Anterior cingulate cortex (tissue), 58 donors: ENCODE measurements around the gene PNPLA7.

Experiments
- DNase-seq, 58 donors: peaks; one replicate each; lab custom pipeline; 2025; lab: John Stamatoyannopoulos, UW

PNPLA7 gene

DNA sequence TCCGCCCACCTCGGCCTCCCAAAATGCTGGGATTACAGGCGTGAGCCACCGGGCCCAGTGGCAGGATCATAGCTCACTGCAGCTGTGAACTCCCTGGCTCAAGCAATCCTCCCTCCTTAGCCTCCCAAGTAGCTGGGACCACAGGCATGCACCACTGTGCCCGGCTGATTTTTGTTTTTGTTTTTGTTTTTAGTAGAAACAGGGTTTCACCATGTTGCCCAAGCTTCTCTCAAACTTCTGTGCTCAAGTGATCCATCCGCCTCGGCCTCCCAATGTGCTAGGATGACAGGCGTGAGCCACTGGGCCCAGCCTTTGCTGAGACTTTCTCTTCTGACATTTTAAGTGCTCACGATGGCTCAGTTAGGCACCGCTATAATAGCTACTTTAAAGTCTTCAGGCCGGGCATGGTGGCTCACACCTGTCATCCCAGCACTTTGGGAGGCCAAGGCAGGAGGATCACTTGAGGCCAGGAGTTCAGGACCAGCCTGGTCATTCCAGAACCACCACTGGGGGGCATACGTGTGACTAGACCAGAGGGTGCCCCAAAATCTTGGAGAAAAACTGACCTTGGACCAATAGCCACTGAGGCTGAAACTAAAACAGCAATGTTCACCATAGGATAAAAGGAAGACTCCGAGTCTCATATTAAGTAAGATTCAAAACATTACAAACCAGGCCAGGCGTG, 106.0 kb downstream of the PNPLA7 start:
- no peak for DNase-seq

DNA sequence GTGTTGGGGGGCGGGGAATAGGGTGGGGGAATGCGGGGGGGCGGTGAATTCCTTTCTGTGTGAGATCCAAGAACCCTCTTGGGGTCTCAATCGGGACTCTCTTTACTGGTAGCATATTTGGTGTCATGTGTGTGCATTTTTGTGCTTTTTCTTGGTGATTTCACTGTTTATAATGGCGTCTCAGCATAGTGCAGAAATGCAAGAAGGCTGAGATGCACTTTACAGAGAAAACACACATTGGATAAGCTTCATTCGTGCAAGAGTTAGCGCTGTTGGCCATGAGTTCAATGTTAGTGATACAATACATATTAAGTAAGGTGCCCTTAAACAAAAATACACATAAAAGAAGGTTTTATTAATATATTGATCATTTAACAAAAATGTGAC, 108.3 kb downstream of the PNPLA7 start:
- no peak for DNase-seq

GRCh38 chr9:137441289-137441934, 108.8 kb downstream of the PNPLA7 start, which contains the start of gene ENTPD8:
Gene ENTPD8, minus strand, starts transcription at chr9:137441357. Its CDS starts 3,072 bp downstream, at chr9:137438285.
- no peak for DNase-seq

DNA sequence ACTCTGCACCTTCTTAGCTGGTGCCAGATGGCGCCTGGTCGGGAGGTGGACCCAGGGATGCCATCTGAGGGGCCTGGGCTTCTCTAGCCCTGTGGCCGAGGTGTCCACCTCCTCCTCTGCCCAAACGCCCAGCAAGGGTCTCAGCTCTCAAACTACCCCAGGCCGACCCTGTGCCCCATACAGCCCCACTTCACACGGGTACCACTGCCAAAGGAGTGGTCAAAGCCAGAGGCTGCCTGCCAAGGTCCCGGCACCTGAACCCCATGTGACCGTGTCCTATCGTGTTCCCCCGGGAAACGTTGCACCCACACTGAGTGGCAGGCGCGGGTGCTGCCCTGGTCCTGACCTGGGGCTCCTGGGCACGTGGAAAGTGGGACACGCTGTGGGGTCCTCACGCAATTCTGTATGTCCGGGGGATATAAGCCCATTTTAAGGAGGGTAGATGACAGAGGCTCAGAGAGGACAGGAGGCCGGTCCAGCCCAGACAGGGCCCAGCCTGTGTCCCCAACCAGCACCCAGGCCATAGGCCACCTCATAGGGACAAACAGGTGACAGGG, 111.0 kb downstream of the PNPLA7 start:
- no peak for DNase-seq

DNA sequence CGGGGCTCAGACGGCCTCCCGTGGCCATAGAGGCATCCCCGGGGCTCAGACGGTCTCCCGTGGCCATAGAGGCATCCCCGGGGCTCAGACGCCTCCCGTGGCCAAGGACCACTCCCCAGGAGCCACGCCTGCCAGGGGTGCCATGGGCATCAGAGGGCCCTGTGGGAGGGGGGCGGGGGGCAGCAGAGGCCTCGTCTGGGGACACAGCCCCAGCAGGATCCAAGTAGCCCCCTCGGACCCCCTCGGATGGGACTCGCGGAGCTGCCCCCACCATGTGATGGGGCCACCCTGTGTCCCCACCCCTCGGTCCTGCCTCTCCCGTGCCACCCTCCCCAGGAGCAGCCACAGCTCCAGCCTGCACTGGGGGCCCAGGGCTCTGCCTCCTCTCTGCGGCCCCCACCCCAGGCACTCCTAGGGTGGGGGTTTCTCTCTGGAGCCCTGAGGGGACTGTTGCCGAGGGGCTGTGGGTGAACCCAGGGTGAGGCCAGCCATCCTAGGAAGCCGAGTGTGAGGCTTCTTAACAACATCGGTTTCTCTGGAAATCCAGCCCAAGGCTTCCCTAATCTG, 111.5 kb downstream of the PNPLA7 start:
- DNase-seq: no peak

DNA sequence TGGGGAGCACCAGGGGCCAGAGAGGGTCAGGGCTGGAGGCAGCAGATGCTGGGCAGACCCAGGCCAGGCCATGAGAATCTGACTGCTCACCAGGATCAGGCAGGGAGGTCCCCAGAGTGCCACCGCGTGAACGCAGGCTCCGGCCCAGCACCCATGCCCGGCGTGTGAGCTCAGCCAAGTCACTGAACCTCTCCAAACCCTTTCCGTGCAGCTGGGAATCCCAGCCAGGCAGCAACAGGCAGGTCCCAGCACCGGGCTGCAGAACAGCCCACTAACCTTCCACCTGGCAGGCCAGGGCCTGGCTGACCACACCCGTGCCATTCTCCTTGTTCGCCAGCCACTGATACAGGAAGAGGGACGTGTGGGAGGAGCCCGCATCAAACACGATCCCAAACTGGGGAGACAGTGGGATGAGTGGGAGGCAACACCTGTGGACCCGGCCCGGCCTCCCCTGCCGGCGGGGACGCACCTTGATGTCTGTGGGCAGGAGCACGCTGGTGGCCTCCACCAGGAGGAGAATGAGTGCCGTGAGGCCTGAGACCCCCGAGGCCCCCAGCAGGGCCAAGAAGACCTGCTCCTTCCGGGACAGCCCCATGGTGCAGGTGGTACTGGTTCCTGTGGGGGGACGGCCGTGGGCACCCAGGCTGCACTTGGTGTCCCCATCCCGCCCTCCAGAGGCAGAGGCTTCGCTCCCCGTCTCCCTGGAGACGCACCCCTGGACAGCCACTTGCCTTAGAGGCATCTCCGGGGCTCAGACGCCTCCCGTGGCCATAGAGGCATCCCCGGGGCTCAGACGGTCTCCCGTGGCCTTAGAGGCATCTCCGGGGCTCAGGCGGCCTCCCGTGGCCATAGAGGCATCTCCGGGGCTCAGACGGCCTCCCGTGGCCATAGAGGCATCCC, 112.3 kb downstream of the PNPLA7 start:
- no peak for DNase-seq

- DNase-seq: no peak
Measured at GRCh38 chr9:137436761-137437600, 113.2 kb downstream of the PNPLA7 start.

- no peak for DNase-seq
Measured at GRCh38 chr9:137435980-137436760, 114.0 kb downstream of the PNPLA7 start.

GRCh38 chr9:137435381-137435891, 114.8 kb downstream of the PNPLA7 start:
- no peak for DNase-seq

GRCh38 chr9:137434498-137435380, 115.5 kb downstream of the PNPLA7 start:
- no peak for DNase-seq

GRCh38 chr9:137433916-137434431, 116.2 kb downstream of the PNPLA7 start:
- DNase-seq: no peak

GRCh38 chr9:137433349-137433915, 116.8 kb downstream of the PNPLA7 start:
- no peak for DNase-seq

DNA sequence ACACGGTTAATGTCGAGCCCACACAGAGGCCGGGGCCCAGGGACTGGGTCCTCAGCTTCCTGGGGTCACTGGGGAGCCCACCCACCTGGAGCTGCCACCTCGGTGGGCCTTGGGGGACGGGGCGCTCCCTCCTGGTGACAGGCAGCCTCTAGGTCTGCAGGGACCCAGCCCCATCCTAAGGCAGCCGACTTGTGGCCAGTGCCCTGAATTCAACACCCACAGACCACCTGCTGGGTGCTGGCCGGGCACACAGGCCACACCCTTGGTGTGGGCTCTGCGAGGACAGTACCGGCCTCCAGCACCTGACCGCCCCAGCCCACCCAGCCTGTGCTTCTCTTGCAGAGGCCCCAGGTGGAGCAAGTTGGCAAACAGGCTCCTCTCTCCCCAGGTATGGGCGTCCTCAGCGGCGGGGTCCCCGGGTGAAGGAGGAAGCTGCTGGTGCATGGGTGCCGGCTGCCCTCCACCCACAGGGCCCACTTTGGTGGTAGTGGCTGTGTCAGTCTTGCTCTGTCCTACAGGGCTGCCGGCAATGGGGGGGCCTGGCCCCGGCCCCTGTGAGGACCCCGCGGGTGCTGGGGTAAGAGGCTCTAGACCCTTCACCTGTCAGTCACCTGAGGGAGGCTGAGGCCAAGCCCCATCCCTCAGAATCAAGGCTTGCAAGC, 117.4 kb downstream of the PNPLA7 start:
- DNase-seq: no peak

GRCh38 chr9:137431416-137431931, 118.7 kb downstream of the PNPLA7 start:
- no peak for DNase-seq

- DNase-seq: no peak
Measured at GRCh38 chr9:137430723-137431415, 119.3 kb downstream of the PNPLA7 start.
